Ovary (tissue), 9 donors: ENCODE measurements around the gene APP. TPM values are rescaled to one million over a fixed set of nuclear protein-coding genes. Genes with fewer than 3 reads are reported as not detected.

Experiments
- DNase-seq, 5 donors: peaks; one replicate each; pipeline ENCODE4 v3.0.0-alpha.2; 2019 to 2020
- H3K27ac ChIP-seq, 2 donors: fragments of 200-600 bp; one replicate each; pipeline versions ENCODE4 v1.5.1 to v1.8.0; 2019 to 2022
- H3K27me3 ChIP-seq: fragments of 200-600 bp; one replicate; pipeline ENCODE4 v1.8.0; 2022
- H3K36me3 ChIP-seq: fragments of 200-600 bp; sonication (generic); one replicate; pipeline ENCODE4 v1.5.1; 2019
- H3K4me1 ChIP-seq: one replicate; pipeline ENCODE4 v1.8.1; 2013; ENCODE audit warnings: mild to moderate bottlenecking, moderate library complexity; ENCODE audit not compliant: insufficient read depth
- H3K4me3 ChIP-seq: fragments of 200-600 bp; sonication (generic); one replicate; pipeline ENCODE4 v1.5.1; 2017
- H3K9me3 ChIP-seq, 2 donors: fragments of 200-600 bp in 1 of 2; sonication (generic) in 1 of 2; one replicate each; pipeline versions ENCODE4 v1.5.1 to v1.8.1; 2013 to 2019; ENCODE audit warnings: mild to moderate bottlenecking in 1 of 2, moderate library complexity in 1 of 2
- EP300 ChIP-seq: sonication (generic); formaldehyde crosslinking; IDR thresholded peaks from one replicate; pipeline ENCODE4 v1.6.1; 2017; ENCODE audit warnings: antibody characterized with exemption
- POLR2A ChIP-seq: fragments of 450-650 bp; IDR thresholded peaks from one replicate; pipeline ENCODE4 v1.6.1; 2017; ENCODE audit warnings: antibody characterized with exemption, mild to moderate bottlenecking, moderate library complexity
- WGBS, 3 donors: extraction: QIAGEN DNeasy Blood & Tissue Kit in 1 of 3; methylation state at CpG; one replicate each; pipeline versions ENCODE4 v1.1.5 to v1.1.7; 2013 to 2017; 5-methylcytosine and 5-hydroxymethylcytosine counted together
- intact Hi-C, 4 donors: fragments of 100-400 bp; cut with DNase I; formaldehyde crosslinking; loops; one replicate each; pipeline versions ENCODE4 v1.11.0 to v1.15.1; 2022 to 2023
- polyA plus RNA-seq, 2 donors: library from polyadenylated mRNA; stranded (reverse); fragments of 200-250 nt in 1 of 2; fragments of 350-450 nt in 1 of 2; fragmentation: Illumina TruSeq in 1 of 2; extraction: RNeasy Lipid Tissue Mini Kit (QIAGEN cat#74804) in 1 of 2; gene quantifications; one replicate each; pipeline ENCODE4 v1.2.3, GENCODE V29; 2013 to 2014
- total RNA-seq, 7 donors: library from RNA; depleted of rRNA in 2 of 7; stranded (reverse); fragments of >200 nt in 2 of 7; fragmentation: NEBNext Ultra II Directional in 3 of 7; extraction: Animal tissue kit (Norgen Biotek cat#: 25700) in 3 of 7; gene quantifications; one replicate each; pipeline versions ENCODE4 v1.1.0 to v1.2.4, GENCODE V29; 2016 to 2023
- TF ChIP-seq, protein P1 (sequence below), 3 donors: fragments of 450-650 bp in 2 of 3; fragments of 200-600 bp in 1 of 3; IDR thresholded peaks; one replicate each; pipeline versions ENCODE4 v1.5.1 to v1.8.0; 2016 to 2022; ENCODE audit warnings: antibody characterized with exemption in 3 of 3, mild to moderate bottlenecking in 1 of 3
- donor health status: DM: no; HTN: no; CAD: no; lungs with moderate emphysema.
- donor health status: DM: no; HTN: no; CAD: no.
- donor health status: Bipolar disorder and iron deficiency.
- donor health status: DM: yes; HTN: yes; CAD: no.
- donor health status: DM: no; HTN: no; CAD: no.
- donor health status: DM: yes; HTN: yes; CAD: no.

APP gene
- total and polyA plus RNA-seq, 9 donors, result 211 to 945 (median 364) TPM

DNA sequence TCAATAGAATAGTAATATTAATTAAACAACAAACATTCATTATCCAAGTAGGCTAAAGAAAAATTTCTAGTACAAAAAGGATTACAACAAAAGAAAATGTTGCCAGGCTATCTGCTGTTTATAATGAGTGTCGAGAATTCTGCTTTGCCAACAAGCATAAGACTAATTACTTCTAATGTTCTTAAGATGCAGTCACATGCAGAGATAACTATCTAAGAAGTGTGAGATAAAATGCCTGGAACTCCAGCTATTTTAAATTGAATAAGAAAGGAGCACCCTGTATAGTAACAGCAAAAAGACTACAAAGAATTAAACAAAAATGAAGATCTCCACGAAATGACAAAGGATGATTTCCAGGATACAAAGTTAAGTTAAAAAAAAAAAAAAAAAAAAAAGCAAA, 59.9 kb downstream of the APP start:
- intact Hi-C loops, result no loop called here
- Histone ChIP-seq H3K27ac (no peak overlapping the region), H3K9me3 (no peaks in the 10 kb centered on the region), H3K4me3 (no peak overlapping the region), H3K36me3 (no peaks in the 10 kb centered on the region), H3K27me3 (no peaks in the 10 kb centered on the region), H3K4me1 (no peaks in the 10 kb centered on the region)
- WGBS, 3 donors, result 30 to 37% (median 30%) methylated on average over 2 of the region's 2 CpGs
- TF ChIP-seq POLR2A (no peak), EP300 (no peak)
- TF ChIP-seq, protein P1, sequence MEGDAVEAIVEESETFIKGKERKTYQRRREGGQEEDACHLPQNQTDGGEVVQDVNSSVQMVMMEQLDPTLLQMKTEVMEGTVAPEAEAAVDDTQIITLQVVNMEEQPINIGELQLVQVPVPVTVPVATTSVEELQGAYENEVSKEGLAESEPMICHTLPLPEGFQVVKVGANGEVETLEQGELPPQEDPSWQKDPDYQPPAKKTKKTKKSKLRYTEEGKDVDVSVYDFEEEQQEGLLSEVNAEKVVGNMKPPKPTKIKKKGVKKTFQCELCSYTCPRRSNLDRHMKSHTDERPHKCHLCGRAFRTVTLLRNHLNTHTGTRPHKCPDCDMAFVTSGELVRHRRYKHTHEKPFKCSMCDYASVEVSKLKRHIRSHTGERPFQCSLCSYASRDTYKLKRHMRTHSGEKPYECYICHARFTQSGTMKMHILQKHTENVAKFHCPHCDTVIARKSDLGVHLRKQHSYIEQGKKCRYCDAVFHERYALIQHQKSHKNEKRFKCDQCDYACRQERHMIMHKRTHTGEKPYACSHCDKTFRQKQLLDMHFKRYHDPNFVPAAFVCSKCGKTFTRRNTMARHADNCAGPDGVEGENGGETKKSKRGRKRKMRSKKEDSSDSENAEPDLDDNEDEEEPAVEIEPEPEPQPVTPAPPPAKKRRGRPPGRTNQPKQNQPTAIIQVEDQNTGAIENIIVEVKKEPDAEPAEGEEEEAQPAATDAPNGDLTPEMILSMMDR (IDR thresholded peaks at IDR 0.05), result no peak
- DNase-seq, result no peak

DNA sequence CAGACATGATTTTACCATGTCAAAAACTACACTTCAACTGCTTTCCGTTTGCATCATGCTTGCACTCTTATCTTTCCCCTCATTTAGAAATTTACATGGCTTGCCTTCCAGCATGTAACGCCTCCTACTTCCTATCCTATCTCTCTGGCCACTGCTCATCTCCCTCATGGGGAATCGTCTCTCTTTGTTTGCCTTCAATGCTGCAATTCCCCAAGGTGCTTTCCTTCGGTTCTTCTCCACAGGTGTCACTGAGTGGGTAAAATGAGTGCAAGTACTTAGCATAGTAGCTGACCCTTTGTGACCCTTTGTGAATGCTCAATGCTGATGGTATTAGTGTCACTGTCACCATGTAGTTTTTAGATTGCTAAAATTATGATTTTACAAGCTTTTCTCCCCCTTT, 63.1 kb downstream of the APP start:
- no peak for DNase-seq
- TF ChIP-seq EP300, result no peak
- TF ChIP-seq, protein P1 (IDR thresholded peaks at IDR 0.05), result no peak
- TF ChIP-seq POLR2A, result no peak
- Histone ChIP-seq H3K27me3 (no peaks in the 10 kb centered on the region), H3K27ac (no peak overlapping the region), H3K4me1 (no peaks in the 10 kb centered on the region), H3K9me3 (no peaks in the 10 kb centered on the region), H3K36me3 (no peaks in the 10 kb centered on the region), H3K4me3 (no peak overlapping the region)
- intact Hi-C loops, result no loop called here
- 81 to 88% (median 86%) methylated on average over 4 of the region's 4 CpGs for WGBS, 3 donors

DNA sequence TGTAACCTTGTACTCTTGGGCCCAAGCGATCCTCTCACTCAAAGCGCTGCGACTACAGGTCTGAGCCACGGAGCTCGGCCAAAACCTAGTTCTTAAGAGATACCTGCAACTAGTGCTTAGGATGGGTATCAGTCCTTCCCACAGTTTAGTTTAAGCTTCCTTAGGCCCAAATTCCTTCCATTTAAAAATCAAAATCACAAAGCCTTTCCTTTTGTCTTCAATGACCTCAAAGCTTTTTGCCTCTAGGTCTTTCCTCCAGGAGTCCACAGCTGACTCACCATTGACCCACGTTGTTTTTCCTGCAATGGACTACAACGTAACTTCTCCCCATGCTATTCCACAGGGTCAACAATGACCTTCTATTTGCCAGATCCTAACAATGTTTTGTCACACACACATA, 64.0 kb downstream of the APP start:
- intact Hi-C loops, result no loop called here
- no peak for DNase-seq
- no peaks in the 10 kb centered on the region for H3K27me3 ChIP-seq
- no peaks in the 10 kb centered on the region for H3K4me1 ChIP-seq
- no peak overlapping the region for H3K4me3 ChIP-seq
- H3K9me3 ChIP-seq, result no peaks in the 10 kb centered on the region
- no peak overlapping the region for H3K27ac ChIP-seq
- H3K36me3 ChIP-seq, result no peaks in the 10 kb centered on the region
- TF ChIP-seq EP300 (no peak), POLR2A (no peak)
- TF ChIP-seq, protein P1 (IDR thresholded peaks at IDR 0.05), result no peak
- WGBS, 3 donors, result 89 to 94% (median 90%) methylated on average over 7 of the region's 7 CpGs

DNA sequence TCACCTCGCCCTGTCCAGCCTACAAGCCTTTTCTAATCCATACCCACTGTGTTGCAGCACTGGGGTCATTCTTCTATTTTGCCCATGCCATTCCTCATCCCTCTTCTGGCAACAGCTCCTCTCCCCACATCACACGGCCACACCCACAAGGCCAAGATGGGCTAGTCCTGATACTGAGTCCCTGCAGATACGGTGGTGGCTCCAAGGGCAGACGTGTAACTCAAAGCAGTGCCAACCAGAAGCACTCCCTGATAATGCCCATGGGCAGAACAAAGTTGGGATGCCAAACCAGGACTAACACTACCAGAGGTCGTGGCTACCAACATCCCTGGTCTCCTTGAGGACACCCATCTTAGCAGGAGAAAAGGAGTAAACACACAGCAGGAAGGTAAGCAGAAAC, 64.8 kb downstream of the APP start:
- TF ChIP-seq, protein P1 (IDR thresholded peaks at IDR 0.05), result no peak
- TF ChIP-seq EP300, result no peak
- TF ChIP-seq POLR2A, result no peak
- no peak for DNase-seq
- H3K27ac ChIP-seq, result no peak overlapping the region
- no peak overlapping the region for H3K4me3 ChIP-seq
- no peaks in the 10 kb centered on the region for H3K9me3 ChIP-seq
- intact Hi-C loops, result no loop called here
- H3K4me1 ChIP-seq, result no peaks in the 10 kb centered on the region
- WGBS, 3 donors, result 80 to 92% (median 90%) methylated on average over 5 of the region's 5 CpGs
- no peaks in the 10 kb centered on the region for H3K36me3 ChIP-seq
- no peaks in the 10 kb centered on the region for H3K27me3 ChIP-seq

DNA sequence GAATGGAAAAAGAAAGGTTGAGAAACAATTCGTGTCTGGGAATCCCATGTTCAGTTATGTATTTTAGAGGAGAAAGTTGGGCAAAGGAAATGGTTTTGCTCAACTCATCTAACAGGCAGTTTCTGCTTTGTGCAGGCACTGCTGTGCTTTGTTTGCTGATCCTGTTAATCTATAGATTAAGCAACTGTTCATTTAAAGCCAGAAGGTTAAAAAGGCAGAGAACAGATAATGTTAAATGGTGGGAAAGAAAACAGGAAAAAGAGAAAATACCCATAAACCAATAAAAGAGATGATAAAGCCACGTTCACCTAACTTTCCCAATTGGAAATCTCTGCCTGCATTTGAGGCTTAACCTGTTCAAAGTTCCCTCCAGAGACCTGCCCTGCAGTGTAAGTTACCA, 70.0 kb downstream of the APP start:
- no peak overlapping the region for H3K4me3 ChIP-seq
- H3K9me3 ChIP-seq, result no peaks in the 10 kb centered on the region
- no peaks in the 10 kb centered on the region for H3K36me3 ChIP-seq
- no peaks in the 10 kb centered on the region for H3K4me1 ChIP-seq
- 82 to 91% (median 84%) methylated on average over 2 of the region's 2 CpGs for WGBS, 3 donors
- intact Hi-C loops, result no loop called here
- no peak overlapping the region for H3K27ac ChIP-seq
- no peaks in the 10 kb centered on the region for H3K27me3 ChIP-seq
- DNase-seq, result no peak
- TF ChIP-seq EP300 (no peak), POLR2A (no peak)
- TF ChIP-seq, protein P1 (IDR thresholded peaks at IDR 0.05), result no peak
